Mucosa of descending colon (tissue), 3 donors: ENCODE measurements around the gene ADIPOR1. TPM values are rescaled to one million over a fixed set of nuclear protein-coding genes. Genes with fewer than 3 reads are reported as not detected.

Experiments
- ATAC-seq: fragments of 200-7000 bp; cut with Tn5 transposase; one replicate; pipeline ENCODE4 v1.9.1; 2020; ENCODE audit warnings: mild to moderate bottlenecking, moderate library complexity
- DNase-seq, 3 donors: peaks; one replicate each; pipeline ENCODE4 v3.0.0-alpha.2; 2020
- H3K36me3 ChIP-seq: fragments of 200-600 bp; one replicate; pipeline ENCODE4 v1.8.0; 2021; ENCODE audit warnings: low read depth, mild to moderate bottlenecking
- H3K4me1 ChIP-seq: fragments of 200-600 bp; one replicate; pipeline ENCODE4 v1.8.0; 2021; ENCODE audit warnings: low read depth, mild to moderate bottlenecking
- H3K4me3 ChIP-seq: fragments of 200-600 bp; one replicate; pipeline ENCODE4 v1.8.0; 2021; ENCODE audit warnings: mild to moderate bottlenecking
- H3K9me3 ChIP-seq: fragments of 200-600 bp; one replicate; pipeline ENCODE4 v1.8.0; 2021; ENCODE audit warnings: mild to moderate bottlenecking
- intact Hi-C, 2 donors: fragments of 100-400 bp; cut with DNase I in 1 of 2; cut with micrococcal nuclease in 1 of 2; formaldehyde crosslinking; loops; one replicate each; pipeline versions ENCODE4 v1.11.0 to v1.11.1; 2022; cut with DNase I, micrococcal nuclease
- total RNA-seq, 3 donors: library from RNA; stranded (reverse); fragmentation: NEBNext Ultra II Directional in 2 of 3; extraction: Animal tissue kit (Norgen Biotek cat#: 25700) in 2 of 3; gene quantifications; one replicate each; pipeline versions ENCODE4 v1.2.1 to v1.2.4, GENCODE V29; 2021 to 2023
- TF ChIP-seq, protein P1 (sequence below): fragments of 200-600 bp; IDR thresholded peaks from one replicate; pipeline ENCODE4 v1.8.0; 2022; ENCODE audit warnings: antibody characterized with exemption, mild to moderate bottlenecking
- donor health status: DM: no; HTN: no; CAD: no; lungs with moderate emphysema.
- donor health status: DM: no; HTN: no; CAD: no.
- donor health status: DM: no; HTN: yes; CAD: no.

The ADIPOR1 gene
- total RNA-seq, 3 donors from 2014 or later: 61.6 to 78.4 (median 65.8) TPM

DNA sequence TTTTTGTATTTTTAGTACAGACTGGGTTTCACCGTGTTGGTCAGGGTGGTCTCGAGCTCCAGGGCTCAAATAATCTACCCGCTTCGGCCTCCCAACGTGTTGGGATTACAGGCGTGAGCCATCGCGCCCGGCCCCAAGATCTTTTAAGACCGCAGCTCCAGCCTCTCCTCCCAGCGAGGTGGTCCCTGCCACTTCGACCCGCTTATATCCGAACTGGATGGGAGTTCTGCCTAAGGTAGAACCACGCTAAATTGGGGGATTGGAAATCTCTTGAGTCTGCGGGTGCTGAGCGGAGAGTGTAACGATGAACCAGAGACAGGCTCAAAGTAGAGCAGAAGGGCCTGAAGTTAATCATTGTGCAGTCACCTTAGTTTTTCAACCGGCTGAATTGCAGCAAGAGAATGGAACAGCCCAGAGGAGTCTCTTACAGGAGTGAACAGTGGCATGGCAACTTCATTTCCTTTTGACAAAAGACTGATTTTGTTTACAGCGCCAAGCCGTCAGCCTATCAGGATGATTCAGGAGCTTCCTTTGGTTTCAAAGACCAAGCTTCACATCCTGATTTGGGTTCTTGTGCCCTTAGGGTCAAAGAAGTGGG, 9.7 kb upstream of the ADIPOR1 start:
- Histone ChIP-seq H3K9me3 (no peaks in the 10 kb centered on the region), H3K4me3 (peak overlapping the region; percentile 42), H3K36me3 (no peaks in the 10 kb centered on the region), H3K4me1 (peaks cover 7% of the 10 kb centered on the region)
- DNase-seq (peak in 1 of 3 donors; percentile 26), ATAC-seq (peak; percentile 23)
- intact Hi-C loops: loop anchor here in 1 of 2 donors (2.0 kb wide), 1 partner anchor 41 kb away; the partner anchor contains the start of gene KLHL12
- TF ChIP-seq, protein P1, sequence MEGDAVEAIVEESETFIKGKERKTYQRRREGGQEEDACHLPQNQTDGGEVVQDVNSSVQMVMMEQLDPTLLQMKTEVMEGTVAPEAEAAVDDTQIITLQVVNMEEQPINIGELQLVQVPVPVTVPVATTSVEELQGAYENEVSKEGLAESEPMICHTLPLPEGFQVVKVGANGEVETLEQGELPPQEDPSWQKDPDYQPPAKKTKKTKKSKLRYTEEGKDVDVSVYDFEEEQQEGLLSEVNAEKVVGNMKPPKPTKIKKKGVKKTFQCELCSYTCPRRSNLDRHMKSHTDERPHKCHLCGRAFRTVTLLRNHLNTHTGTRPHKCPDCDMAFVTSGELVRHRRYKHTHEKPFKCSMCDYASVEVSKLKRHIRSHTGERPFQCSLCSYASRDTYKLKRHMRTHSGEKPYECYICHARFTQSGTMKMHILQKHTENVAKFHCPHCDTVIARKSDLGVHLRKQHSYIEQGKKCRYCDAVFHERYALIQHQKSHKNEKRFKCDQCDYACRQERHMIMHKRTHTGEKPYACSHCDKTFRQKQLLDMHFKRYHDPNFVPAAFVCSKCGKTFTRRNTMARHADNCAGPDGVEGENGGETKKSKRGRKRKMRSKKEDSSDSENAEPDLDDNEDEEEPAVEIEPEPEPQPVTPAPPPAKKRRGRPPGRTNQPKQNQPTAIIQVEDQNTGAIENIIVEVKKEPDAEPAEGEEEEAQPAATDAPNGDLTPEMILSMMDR: no peak

DNA sequence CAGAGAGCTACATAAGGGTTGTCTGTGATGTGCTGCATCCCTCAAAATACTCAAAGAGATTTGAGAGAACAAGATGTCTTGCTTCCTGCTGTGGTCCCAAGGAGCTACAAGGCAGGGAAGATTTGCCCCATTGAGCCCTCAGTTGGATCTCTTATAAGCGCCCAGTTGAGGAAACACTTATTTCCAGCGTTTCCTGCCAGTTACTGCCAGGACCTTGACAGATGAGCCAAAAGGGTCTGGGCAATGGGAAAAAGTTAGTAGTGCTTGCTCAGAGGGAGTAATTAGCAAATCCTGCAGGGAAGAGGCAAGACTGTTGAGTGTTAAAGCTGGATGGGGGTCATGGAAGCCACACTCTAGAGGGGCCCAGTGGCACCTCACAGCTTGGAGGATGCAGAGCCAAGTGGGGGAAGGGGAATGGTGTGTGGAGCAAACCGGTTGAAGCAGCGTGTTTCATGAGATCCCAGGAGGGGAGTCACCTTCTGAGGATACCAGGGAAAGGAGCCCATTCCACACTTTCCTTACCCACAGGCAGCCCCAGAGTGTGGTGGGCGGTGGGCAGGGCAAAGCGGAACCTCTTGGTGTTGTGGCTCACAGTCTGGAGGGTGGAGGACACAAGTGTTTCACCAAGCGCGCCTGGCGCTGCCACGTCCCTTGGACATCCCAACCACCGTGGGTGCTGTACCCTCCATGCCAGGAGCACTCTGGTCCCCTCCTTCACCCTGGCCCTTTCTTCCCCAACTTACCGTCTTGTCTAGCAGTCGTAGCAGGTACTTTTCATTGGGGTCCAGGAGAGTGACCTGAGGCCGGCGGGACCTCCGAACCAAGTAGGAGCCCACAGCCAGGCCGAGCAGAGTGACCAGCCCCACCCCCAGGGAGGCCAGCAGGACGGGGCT, 8.1 kb upstream of the ADIPOR1 start:
- peak in 1 of 3 donors; percentile 58 for DNase-seq
- Histone ChIP-seq H3K36me3 (no peaks in the 10 kb centered on the region), H3K4me1 (peaks cover 7% of the 10 kb centered on the region), H3K4me3 (peak overlapping the region; percentile 42), H3K9me3 (no peaks in the 10 kb centered on the region)
- ATAC-seq: no peak
- TF ChIP-seq, protein P1: no peak
- intact Hi-C loops: no loop called here

DNA sequence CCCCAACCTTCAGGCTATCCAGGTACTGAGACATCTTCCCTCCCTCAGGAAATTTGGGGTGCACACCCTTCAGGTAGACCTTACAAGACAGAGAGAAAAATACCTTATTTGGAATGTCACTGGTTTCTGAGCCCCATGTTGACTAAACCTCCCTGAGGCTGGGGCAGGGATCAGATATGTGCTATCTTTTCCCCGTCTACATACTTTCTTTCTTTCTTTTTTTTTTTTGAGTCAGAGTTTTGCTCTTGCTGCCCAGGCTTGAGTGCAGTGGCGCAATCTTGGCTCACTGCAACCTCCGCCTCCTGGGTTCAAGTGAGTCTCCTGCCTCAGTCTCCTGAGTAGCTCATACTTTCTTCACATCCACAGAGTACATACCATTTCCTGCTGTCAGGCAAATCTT, 7.3 kb upstream of the ADIPOR1 start:
- DNase-seq (no peak), ATAC-seq (no peak)
- TF ChIP-seq, protein P1: no peak
- H3K4me1 ChIP-seq: peaks cover 7% of the 10 kb centered on the region
- H3K4me3 ChIP-seq: no peak overlapping the region
- H3K36me3 ChIP-seq: no peaks in the 10 kb centered on the region
- intact Hi-C loops: no loop called here
- no peaks in the 10 kb centered on the region for H3K9me3 ChIP-seq

DNA sequence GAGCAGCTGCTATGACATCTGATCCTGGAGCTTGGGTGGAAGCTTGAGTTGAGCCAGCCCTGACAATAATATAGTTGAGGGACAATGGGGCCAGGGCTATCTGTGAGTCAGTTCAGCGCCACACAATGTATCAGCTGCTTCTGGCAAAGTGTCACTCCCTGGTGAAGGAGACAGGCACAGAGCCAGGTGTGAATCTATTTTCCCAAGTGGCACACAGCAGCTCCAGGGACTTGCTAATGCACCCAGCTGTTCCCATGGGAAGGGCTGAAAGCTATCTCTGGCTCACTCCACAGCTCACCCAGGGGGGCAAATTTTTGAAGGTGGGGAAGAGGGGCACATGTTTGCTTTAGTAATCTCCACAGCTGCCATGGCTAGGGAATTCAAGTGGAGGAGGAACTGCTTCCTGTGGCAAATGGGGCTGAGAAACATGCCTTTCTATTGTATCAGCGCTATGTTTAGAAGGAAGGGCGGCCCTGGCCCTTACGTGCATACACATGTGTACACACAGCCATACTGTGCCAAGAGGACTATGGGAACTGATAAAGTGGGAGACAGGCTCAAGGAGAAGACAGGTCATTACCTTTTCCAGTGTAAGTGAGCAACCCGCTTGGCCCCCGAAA, 6.8 kb upstream of the ADIPOR1 start:
- no peak overlapping the region for H3K4me3 ChIP-seq
- ATAC-seq (no peak), DNase-seq (no peak)
- H3K9me3 ChIP-seq: no peaks in the 10 kb centered on the region
- H3K4me1 ChIP-seq: peaks cover 7% of the 10 kb centered on the region
- intact Hi-C loops: no loop called here
- TF ChIP-seq, protein P1: no peak
- no peaks in the 10 kb centered on the region for H3K36me3 ChIP-seq

DNA sequence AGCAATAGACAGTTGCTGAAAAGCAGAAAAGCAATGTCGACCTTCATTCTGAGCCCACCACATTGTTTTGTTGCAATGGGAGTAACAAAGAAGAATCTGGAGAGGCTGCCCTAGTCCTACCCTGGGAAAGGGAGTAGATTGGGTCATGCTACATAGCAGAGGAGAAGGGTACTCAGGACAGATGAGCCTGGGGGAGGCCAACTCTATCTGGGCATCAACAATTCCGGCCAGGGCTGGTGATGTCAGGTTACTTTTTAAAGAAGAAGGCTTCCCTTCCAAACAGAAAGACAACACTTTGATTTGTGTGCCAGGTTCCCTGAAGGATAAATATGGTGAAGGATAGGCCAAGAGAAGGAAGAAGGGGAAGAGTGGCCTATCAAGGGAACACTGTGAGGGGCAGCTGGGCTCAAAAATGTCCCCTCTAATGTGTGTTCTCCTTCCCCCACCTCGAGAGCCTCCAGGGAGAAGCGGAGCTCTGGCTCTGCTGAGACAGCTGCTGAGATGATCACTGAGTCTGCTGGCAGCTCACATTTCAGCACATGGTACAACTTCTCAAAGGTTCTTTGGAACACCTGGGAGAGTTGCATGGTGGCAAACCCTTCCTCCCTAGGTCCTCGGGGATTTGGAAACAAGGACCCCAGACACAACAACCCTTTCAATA, 3.2 kb upstream of the ADIPOR1 start:
- ATAC-seq: no peak
- intact Hi-C loops: no loop called here

More for the DNA sequence above, 3.2 kb upstream of the ADIPOR1 start:
- peaks cover 13% of the 10 kb centered on the region for H3K4me1 ChIP-seq
- no peak for DNase-seq
- no peaks in the 10 kb centered on the region for H3K36me3 ChIP-seq
- no peak overlapping the region for H3K4me3 ChIP-seq
- TF ChIP-seq, protein P1: no peak
- H3K9me3 ChIP-seq: no peaks in the 10 kb centered on the region
